ENCODE results near the gene EFCAB6. TPM values are rescaled to one million over a fixed set of nuclear protein-coding genes. Genes with fewer than 3 reads are reported as not detected.

EFCAB6 gene
- total and polyA plus RNA-seq, 4 donors: 1.7 to 15.4 (median 7.6) TPM

- Histone ChIP-seq H3K9ac (ENCODE audit: insufficient read depth in 1 of 2, low read length in 2 of 2) (no peak overlapping the region), H3K9me3 (ENCODE audit: control insufficient read depth in 4 of 4, insufficient read depth in 3 of 4, low read length in 3 of 4) (no peaks in the 10 kb centered on the region), H3K4me3 (no peak overlapping the region), H3K4me1 (ENCODE audit: control insufficient read depth in 5 of 5, insufficient read depth in 5 of 5, low read length in 5 of 5) (no peaks in the 10 kb centered on the region), H3K27ac (ENCODE audit: low read depth in 1 of 2, low read length in 1 of 2) (no peak overlapping the region), H3K36me3 (ENCODE audit: control insufficient read depth in 4 of 4, insufficient read depth in 4 of 4, low read length in 4 of 4) (no peaks in the 10 kb centered on the region), H3K27me3 (ENCODE audit: control insufficient read depth in 3 of 3, insufficient read depth in 3 of 3, low read length in 2 of 3) (peaks cover 0 to 2% (median 0%) of the 10 kb centered on the region in 3 donors)
- TF ChIP-seq CTCF (IDR thresholded peaks at IDR 0.05; ENCODE audit: control extremely low read depth, extremely low read depth): no peak
- DNase-seq (no peak), ATAC-seq (ENCODE audit: insufficient read depth, low FRiP score) (no peak)
- WGBS, 2 donors: 84 to 86% methylated on average over 12 of the region's 12 CpGs
Observed at GRCh38 chr22:43543522-43544288, 268.4 kb downstream of the EFCAB6 start.

- no peaks in the 10 kb centered on the region for H3K4me1 ChIP-seq (ENCODE audit: control insufficient read depth in 5 of 5, insufficient read depth in 5 of 5, low read length in 5 of 5)
- ATAC-seq (ENCODE audit: insufficient read depth, low FRiP score) (no peak), DNase-seq (no peak)
- H3K4me3 ChIP-seq: no peak overlapping the region
- no peaks in the 10 kb centered on the region for H3K36me3 ChIP-seq (ENCODE audit: control insufficient read depth in 4 of 4, insufficient read depth in 4 of 4, low read length in 4 of 4)
- no peaks in the 10 kb centered on the region for H3K9me3 ChIP-seq (ENCODE audit: control insufficient read depth in 4 of 4, insufficient read depth in 3 of 4, low read length in 3 of 4)
- no peak for TF ChIP-seq CTCF (IDR thresholded peaks at IDR 0.05; ENCODE audit: control extremely low read depth, extremely low read depth)
- peaks cover 0 to 2% (median 0%) of the 10 kb centered on the region in 3 donors for H3K27me3 ChIP-seq (ENCODE audit: control insufficient read depth in 3 of 3, insufficient read depth in 3 of 3, low read length in 2 of 3)
- WGBS, 2 donors: 86% methylated on average over 23 of the region's 23 CpGs
- no peak overlapping the region for H3K9ac ChIP-seq (ENCODE audit: insufficient read depth in 1 of 2, low read length in 2 of 2)
- H3K27ac ChIP-seq (ENCODE audit: low read depth in 1 of 2, low read length in 1 of 2): no peak overlapping the region
Observed at GRCh38 chr22:43542681-43543521, 269.2 kb downstream of the EFCAB6 start.

- no peak overlapping the region for H3K9ac ChIP-seq (ENCODE audit: insufficient read depth in 1 of 2, low read length in 2 of 2)
- 82 to 83% methylated on average over 18 of the region's 18 CpGs for WGBS, 2 donors
- no peak for TF ChIP-seq CTCF (IDR thresholded peaks at IDR 0.05; ENCODE audit: control extremely low read depth, extremely low read depth)
Observed at GRCh38 chr22:43541462-43542407, 270.4 kb downstream of the EFCAB6 start.

More at GRCh38 chr22:43541462-43542407, 270.4 kb downstream of the EFCAB6 start:
- Histone ChIP-seq H3K9me3 (ENCODE audit: control insufficient read depth in 4 of 4, insufficient read depth in 3 of 4, low read length in 3 of 4) (peaks cover 0 to 3% (median under 1%) of the 10 kb centered on the region in 4 donors), H3K4me3 (no peak overlapping the region), H3K36me3 (ENCODE audit: control insufficient read depth in 4 of 4, insufficient read depth in 4 of 4, low read length in 4 of 4) (no peaks in the 10 kb centered on the region), H3K27me3 (ENCODE audit: control insufficient read depth in 3 of 3, insufficient read depth in 3 of 3, low read length in 2 of 3) (peaks cover 0 to 2% (median 0%) of the 10 kb centered on the region in 3 donors), H3K27ac (ENCODE audit: low read depth in 1 of 2, low read length in 1 of 2) (no peak overlapping the region), H3K4me1 (ENCODE audit: control insufficient read depth in 5 of 5, insufficient read depth in 5 of 5, low read length in 5 of 5) (no peaks in the 10 kb centered on the region)
- no peak for DNase-seq
- no peak for ATAC-seq (ENCODE audit: insufficient read depth, low FRiP score)
